Karpas-422 (cell line): ENCODE measurements around the gene SYT2. TPM values are rescaled to one million over a fixed set of nuclear protein-coding genes. Genes with fewer than 3 reads are reported as not detected.
A peak's percentile ranks its signal among the peaks of the same experiment; 100 is the strongest.

Source experiments
- DNase-seq: peaks from one replicate; pipeline ENCODE4 v3.0.0-alpha.2; 2015
- H2AFZ ChIP-seq: fragments of 200-600 bp; sonication (generic); 2 replicates; pipeline ENCODE4 v1.6.1; 2014; ENCODE audit warnings: antibody characterized with exemption, low read length, mixed read lengths
- H3K27ac ChIP-seq: fragments of 200-600 bp; sonication (generic); 2 replicates; pipeline ENCODE4 v1.5.1; 2014; ENCODE audit warnings: mild to moderate bottlenecking, low read length, moderate library complexity
- H3K27me3 ChIP-seq: fragments of 200-600 bp; sonication (generic); 2 replicates; pipeline ENCODE4 v1.6.1; 2014; ENCODE audit warnings: low read length, mixed read lengths
- H3K36me3 ChIP-seq: fragments of 200-600 bp; sonication (generic); 2 replicates; pipeline ENCODE4 v1.6.1; 2014; ENCODE audit warnings: low read length, mixed read lengths; ENCODE audit not compliant: insufficient read depth
- H3K4me1 ChIP-seq: fragments of 200-600 bp; sonication (generic); 2 replicates; pipeline ENCODE4 v1.6.1; 2014; ENCODE audit warnings: mild to moderate bottlenecking, low read length, mixed read lengths
- H3K4me2 ChIP-seq: fragments of 200-600 bp; sonication (generic); 2 replicates; pipeline ENCODE4 v1.6.1; 2014; ENCODE audit warnings: low read length, low read depth, mild to moderate bottlenecking; ENCODE audit not compliant: poor library complexity, severe bottlenecking
- H3K4me3 ChIP-seq: fragments of 200-600 bp; sonication (generic); 2 replicates; pipeline ENCODE4 v1.5.1; 2014; ENCODE audit warnings: mild to moderate bottlenecking, antibody characterized with exemption, low read length, mixed read lengths
- H3K79me2 ChIP-seq: fragments of 200-600 bp; sonication (generic); 2 replicates; pipeline ENCODE4 v1.6.1; 2014; ENCODE audit warnings: mild to moderate bottlenecking, low read length, mixed read lengths
- H3K9ac ChIP-seq: fragments of 200-600 bp; sonication (generic); 2 replicates; pipeline ENCODE4 v1.6.0; 2014; ENCODE audit warnings: low read length
- H3K9me2 ChIP-seq: fragments of 200-600 bp; sonication (generic), shearing (Covaris generic); replicated peaks from 2 replicates; pipeline ENCODE4 v1.6.0; 2014; ENCODE audit warnings: mild to moderate bottlenecking, low read length, moderate library complexity; ENCODE audit not compliant: insufficient read depth
- H3K9me3 ChIP-seq: fragments of 300-700, 200-600 bp; sonication (generic); 2 replicates; pipeline ENCODE4 v1.6.1; 2014; ENCODE audit warnings: low read length, mixed read lengths
- H4K20me1 ChIP-seq: fragments of 200-600 bp; sonication (generic); 2 replicates; pipeline ENCODE4 v1.6.1; 2014; ENCODE audit warnings: mild to moderate bottlenecking, antibody characterized with exemption, low read length, low read depth; ENCODE audit not compliant: insufficient read depth
- total RNA-seq: library from RNA; depleted of rRNA; stranded (reverse); fragments of >200 nt; shearing (Covaris generic); gene quantifications from 2 replicates; pipeline ENCODE4 v1.2.3, GENCODE V29; 2014; ENCODE audit warnings: low replicate concordance

SYT2 gene
- total RNA-seq, 1 experiment from 2014 or later: not detected

- H3K9ac ChIP-seq: no peak overlapping the region
These were observed 120.1 kb downstream of the SYT2 start for GRCh38 chr1:202590126-202590525.

GRCh38 chr1:202589190-202589930 is 120.9 kb downstream of the SYT2 start:
- Histone ChIP-seq H3K9me3 (no peaks in the 10 kb centered on the region), H3K9me2 (no peaks in the 10 kb centered on the region), H3K4me3 (no peak overlapping the region), H3K36me3 (no peaks in the 10 kb centered on the region), H3K9ac (no peak overlapping the region), H3K4me1 (peaks cover 14% of the 10 kb centered on the region), H4K20me1 (0 out of 2 replicates have a peak, but pooled peaks cover 11% of the 10 kb centered on the region), H3K27ac (no peak overlapping the region), H3K27me3 (no peaks in the 10 kb centered on the region), H2AFZ (no peak overlapping the region), H3K79me2 (no peaks in the 10 kb centered on the region), H3K4me2 (no peak overlapping the region)
- DNase-seq: peak; percentile 74

More at GRCh38 chr1:202590126-202590525, 120.1 kb downstream of the SYT2 start:
- Histone ChIP-seq H3K79me2 (no peaks in the 10 kb centered on the region), H2AFZ (no peak overlapping the region), H3K27me3 (no peaks in the 10 kb centered on the region), H3K36me3 (no peaks in the 10 kb centered on the region), H3K9me2 (no peaks in the 10 kb centered on the region), H3K4me3 (no peak overlapping the region), H3K4me2 (no peak overlapping the region), H3K4me1 (peaks cover 14% of the 10 kb centered on the region), H3K27ac (no peak overlapping the region), H3K9me3 (no peaks in the 10 kb centered on the region), H4K20me1 (0 out of 2 replicates have a peak, but pooled peaks cover 11% of the 10 kb centered on the region)
- no peak for DNase-seq

- Histone ChIP-seq H3K27ac (no peak overlapping the region), H3K9ac (no peak overlapping the region), H2AFZ (no peak overlapping the region), H4K20me1 (0 out of 2 replicates have a peak, but pooled peaks cover 11% of the 10 kb centered on the region), H3K4me2 (no peak overlapping the region), H3K4me1 (peaks cover 14% of the 10 kb centered on the region), H3K4me3 (no peak overlapping the region), H3K9me2 (no peaks in the 10 kb centered on the region), H3K36me3 (no peaks in the 10 kb centered on the region), H3K9me3 (no peaks in the 10 kb centered on the region), H3K27me3 (no peaks in the 10 kb centered on the region), H3K79me2 (no peaks in the 10 kb centered on the region)
- no peak for DNase-seq
These were observed 121.6 kb downstream of the SYT2 start for GRCh38 chr1:202588503-202589189.

DNA sequence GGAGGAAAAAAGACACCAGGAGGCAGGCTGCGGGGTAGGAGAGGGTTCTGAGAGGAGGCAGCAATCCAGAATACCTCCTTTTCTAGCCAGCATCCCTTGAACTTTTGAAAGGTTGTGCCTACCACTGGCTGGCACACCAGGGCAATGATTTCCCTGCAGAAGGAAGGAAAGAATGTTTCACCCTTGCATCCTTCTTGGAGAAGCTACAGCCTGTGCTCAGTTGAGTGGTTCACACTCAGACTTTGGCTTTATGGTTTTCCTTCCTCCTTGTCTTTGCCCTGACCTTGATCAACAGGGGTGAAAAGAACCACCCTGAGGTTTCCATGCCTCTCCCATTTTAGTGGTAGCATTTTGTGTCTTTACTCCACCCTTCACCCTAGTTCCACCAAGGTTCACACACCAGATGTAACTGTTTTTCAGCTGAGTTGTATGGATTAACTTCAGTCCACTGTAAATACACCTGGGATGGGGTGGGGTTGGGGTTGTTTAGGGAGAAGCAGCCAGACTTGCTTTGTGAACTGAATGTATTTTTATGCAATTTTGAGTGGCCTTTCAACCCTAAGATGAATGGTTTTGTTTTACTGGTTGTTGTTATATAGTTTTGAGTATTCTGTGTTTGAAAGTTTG is 122.3 kb downstream of the SYT2 start:
- H3K36me3 ChIP-seq: no peaks in the 10 kb centered on the region
- H4K20me1 ChIP-seq: 0 out of 2 replicates have a peak, but pooled peaks cover 11% of the 10 kb centered on the region
- no peak overlapping the region for H3K9ac ChIP-seq
- no peaks in the 10 kb centered on the region for H3K27me3 ChIP-seq
- H3K4me2 ChIP-seq: no peak overlapping the region
- no peaks in the 10 kb centered on the region for H3K79me2 ChIP-seq
- no peak overlapping the region for H3K4me3 ChIP-seq
- peaks cover 14% of the 10 kb centered on the region for H3K4me1 ChIP-seq
- no peak for DNase-seq
- no peak overlapping the region for H2AFZ ChIP-seq
- no peaks in the 10 kb centered on the region for H3K9me3 ChIP-seq
- H3K9me2 ChIP-seq: no peaks in the 10 kb centered on the region
- no peak overlapping the region for H3K27ac ChIP-seq

DNA sequence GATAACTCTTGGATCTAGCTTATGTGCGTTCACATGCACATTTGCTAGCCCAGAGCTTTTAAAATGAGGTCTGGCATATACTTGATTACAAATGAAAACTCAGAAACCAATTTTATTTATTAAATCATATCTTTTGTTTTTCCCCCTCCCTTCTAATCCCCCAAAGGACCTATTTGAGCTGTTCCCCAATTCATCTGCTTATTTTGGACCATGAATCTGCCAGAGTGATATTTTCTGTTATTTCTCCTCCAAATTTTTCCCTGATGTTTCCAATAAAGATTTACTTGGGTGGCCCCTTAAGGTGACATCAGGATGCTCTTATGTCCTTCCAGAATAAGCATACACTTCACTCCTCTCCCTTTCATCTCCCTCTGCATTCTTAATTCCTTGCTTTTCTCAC is 123.4 kb downstream of the SYT2 start:
- Histone ChIP-seq H3K27me3 (no peaks in the 10 kb centered on the region), H3K79me2 (no peaks in the 10 kb centered on the region), H3K36me3 (no peaks in the 10 kb centered on the region), H3K27ac (no peak overlapping the region), H4K20me1 (0 out of 2 replicates have a peak, but pooled peaks cover 11% of the 10 kb centered on the region), H3K4me1 (peaks cover 14% of the 10 kb centered on the region), H2AFZ (no peak overlapping the region), H3K9ac (no peak overlapping the region), H3K4me2 (no peak overlapping the region), H3K9me2 (no peaks in the 10 kb centered on the region), H3K4me3 (no peak overlapping the region), H3K9me3 (no peaks in the 10 kb centered on the region)
- DNase-seq: no peak

- Histone ChIP-seq H3K4me1 (peaks cover 14% of the 10 kb centered on the region), H2AFZ (no peak overlapping the region), H3K4me3 (no peak overlapping the region), H3K9me3 (no peaks in the 10 kb centered on the region), H3K4me2 (no peak overlapping the region), H3K79me2 (no peaks in the 10 kb centered on the region), H4K20me1 (0 out of 2 replicates have a peak, but pooled peaks cover 11% of the 10 kb centered on the region), H3K36me3 (no peaks in the 10 kb centered on the region), H3K9ac (no peak overlapping the region), H3K27ac (no peak overlapping the region), H3K27me3 (no peaks in the 10 kb centered on the region), H3K9me2 (no peaks in the 10 kb centered on the region)
- DNase-seq: peak; percentile 65
These were observed 124.0 kb downstream of the SYT2 start for GRCh38 chr1:202586018-202586821.

- H3K9me2 ChIP-seq: no peaks in the 10 kb centered on the region
- 0 out of 2 replicates have a peak, but pooled peaks cover 11% of the 10 kb centered on the region for H4K20me1 ChIP-seq
- no peak overlapping the region for H3K9ac ChIP-seq
- H3K27ac ChIP-seq: no peak overlapping the region
- H3K79me2 ChIP-seq: no peaks in the 10 kb centered on the region
- H3K4me1 ChIP-seq: peaks cover 14% of the 10 kb centered on the region
- H3K4me3 ChIP-seq: no peak overlapping the region
- DNase-seq: no peak
- H2AFZ ChIP-seq: no peak overlapping the region
- H3K36me3 ChIP-seq: no peaks in the 10 kb centered on the region
- H3K4me2 ChIP-seq: no peak overlapping the region
- no peaks in the 10 kb centered on the region for H3K9me3 ChIP-seq
- no peaks in the 10 kb centered on the region for H3K27me3 ChIP-seq
These were observed 124.7 kb downstream of the SYT2 start for GRCh38 chr1:202585590-202585933.
